GM18519 (cell line): ENCODE data around the gene GPSM1.

ENCODE experiments used
- ATAC-seq: cut with Tn5 transposase; IDR thresholded peaks from one replicate; pipeline ENCODE4 v1.9.1; 2021; ENCODE audit warnings: mild to moderate bottlenecking, moderate library complexity; ENCODE audit not compliant: unreplicated experiment, low FRiP score

Gene GPSM1

GRCh38 chr9:136303066-136303824 lies 24.1 kb upstream of the GPSM1 start:
- ATAC-seq: no peak

- no peak for ATAC-seq
Observed at GRCh38 chr9:136303825-136304416, 23.4 kb upstream of the GPSM1 start, which contains the start of gene CCDC187. TSS of gene CCDC187 (minus strand) at chr9:136304094. CDS start at chr9:136303830, 264 bp downstream.

GRCh38 chr9:136304456-136304855 lies 22.9 kb upstream of the GPSM1 start:
- no peak for ATAC-seq

GRCh38 chr9:136304981-136305380 lies 22.4 kb upstream of the GPSM1 start:
- ATAC-seq: no peak

- no peak for ATAC-seq
Observed at GRCh38 chr9:136305804-136306203, 21.5 kb upstream of the GPSM1 start.

GRCh38 chr9:136306211-136307208 lies 20.8 kb upstream of the GPSM1 start:
- no peak for ATAC-seq

GRCh38 chr9:136307215-136307750 lies 20.1 kb upstream of the GPSM1 start:
- ATAC-seq: no peak

GRCh38 chr9:136308006-136308701 lies 19.2 kb upstream of the GPSM1 start:
- ATAC-seq: no peak

- ATAC-seq: no peak
Observed at GRCh38 chr9:136308702-136309053, 18.7 kb upstream of the GPSM1 start.

- ATAC-seq: no peak
Observed at GRCh38 chr9:136309101-136309801, 18.1 kb upstream of the GPSM1 start.

- ATAC-seq: no peak
Observed at GRCh38 chr9:136309806-136310220, 17.5 kb upstream of the GPSM1 start.

- ATAC-seq: no peak
Observed at GRCh38 chr9:136310273-136311030, 16.9 kb upstream of the GPSM1 start.

- ATAC-seq: no peak
Observed at GRCh38 chr9:136311051-136312008, 16.0 kb upstream of the GPSM1 start.

GRCh38 chr9:136312009-136312375 lies 15.3 kb upstream of the GPSM1 start:
- no peak for ATAC-seq

- ATAC-seq: no peak
Observed at GRCh38 chr9:136312436-136312835, 14.9 kb upstream of the GPSM1 start.

GRCh38 chr9:136313111-136314055 lies 14.0 kb upstream of the GPSM1 start:
- ATAC-seq: no peak

GRCh38 chr9:136314056-136314416 lies 13.3 kb upstream of the GPSM1 start:
- ATAC-seq: no peak
